SK-N-SH (cell line): ENCODE measurements around the gene STX18.

ENCODE experiments used
- EP300 ChIP-seq, 2 experiments: IDR thresholded peaks; 2 replicates each; pipeline versions ENCODE4 v1.4.0 to v1.6.1; 2012; ENCODE audit warnings: borderline replicate concordance in 1 of 2, low read depth in 1 of 2, low read length in 1 of 2
- EZH2phosphoT487 ChIP-seq: fragments of 200-600 bp; sonication (generic); IDR thresholded peaks from 2 replicates; pipeline ENCODE4 v1.6.1; 2017; ENCODE audit warnings: low read depth, mixed run types, mild to moderate bottlenecking, antibody characterized with exemption, moderate library complexity, borderline replicate concordance
- FOXM1 ChIP-seq: IDR thresholded peaks from 2 replicates; pipeline ENCODE4 v1.4.0; 2012; ENCODE audit warnings: low read depth, mild to moderate bottlenecking
- JUND ChIP-seq: IDR thresholded peaks from 2 replicates; pipeline ENCODE4 v1.4.0; 2012
- MEF2A ChIP-seq: IDR thresholded peaks from 2 replicates; pipeline ENCODE4 v1.4.0; 2012; ENCODE audit warnings: low read depth, borderline replicate concordance
- NFIC ChIP-seq: IDR thresholded peaks from 2 replicates; pipeline ENCODE4 v1.4.0; 2012; ENCODE audit warnings: borderline replicate concordance
- NRF1 ChIP-seq: IDR thresholded peaks from 2 replicates; pipeline ENCODE4 v1.6.1; 2012; ENCODE audit warnings: low read depth, mild to moderate bottlenecking, low read length
- POLR2AphosphoS5 ChIP-seq: IDR thresholded peaks from 2 replicates; pipeline ENCODE4 v1.6.1; 2012; ENCODE audit warnings: low read depth, low read length
- TEAD4 ChIP-seq: IDR thresholded peaks from 2 replicates; pipeline ENCODE4 v1.4.0; 2012; ENCODE audit warnings: mild to moderate bottlenecking, borderline replicate concordance; ENCODE audit not compliant: insufficient read depth
- USF2 ChIP-seq: fragments of 150-350 bp; IDR thresholded peaks from 2 replicates; pipeline ENCODE4 v1.6.1; 2017; ENCODE audit warnings: antibody characterized with exemption, low read length, low read depth, borderline replicate concordance
- TF ChIP-seq, protein P1 (sequence below): fragments of 150-350 bp; IDR thresholded peaks from 2 replicates; pipeline ENCODE4 v1.6.1; 2016; ENCODE audit warnings: mild to moderate bottlenecking, low read depth, low read length
- TF ChIP-seq, protein P2 (sequence below): fragments of 200-600 bp; sonication (generic); IDR thresholded peaks from 2 replicates; pipeline ENCODE4 v1.6.1; 2017; ENCODE audit warnings: antibody characterized with exemption, mild to moderate bottlenecking, moderate library complexity
- TF ChIP-seq, protein P3 (sequence below): IDR thresholded peaks from 2 replicates; pipeline ENCODE4; 2012

- TF ChIP-seq, protein P1, sequence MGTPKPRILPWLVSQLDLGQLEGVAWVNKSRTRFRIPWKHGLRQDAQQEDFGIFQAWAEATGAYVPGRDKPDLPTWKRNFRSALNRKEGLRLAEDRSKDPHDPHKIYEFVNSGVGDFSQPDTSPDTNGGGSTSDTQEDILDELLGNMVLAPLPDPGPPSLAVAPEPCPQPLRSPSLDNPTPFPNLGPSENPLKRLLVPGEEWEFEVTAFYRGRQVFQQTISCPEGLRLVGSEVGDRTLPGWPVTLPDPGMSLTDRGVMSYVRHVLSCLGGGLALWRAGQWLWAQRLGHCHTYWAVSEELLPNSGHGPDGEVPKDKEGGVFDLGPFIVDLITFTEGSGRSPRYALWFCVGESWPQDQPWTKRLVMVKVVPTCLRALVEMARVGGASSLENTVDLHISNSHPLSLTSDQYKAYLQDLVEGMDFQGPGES = no peak
- TF ChIP-seq, protein P2, sequence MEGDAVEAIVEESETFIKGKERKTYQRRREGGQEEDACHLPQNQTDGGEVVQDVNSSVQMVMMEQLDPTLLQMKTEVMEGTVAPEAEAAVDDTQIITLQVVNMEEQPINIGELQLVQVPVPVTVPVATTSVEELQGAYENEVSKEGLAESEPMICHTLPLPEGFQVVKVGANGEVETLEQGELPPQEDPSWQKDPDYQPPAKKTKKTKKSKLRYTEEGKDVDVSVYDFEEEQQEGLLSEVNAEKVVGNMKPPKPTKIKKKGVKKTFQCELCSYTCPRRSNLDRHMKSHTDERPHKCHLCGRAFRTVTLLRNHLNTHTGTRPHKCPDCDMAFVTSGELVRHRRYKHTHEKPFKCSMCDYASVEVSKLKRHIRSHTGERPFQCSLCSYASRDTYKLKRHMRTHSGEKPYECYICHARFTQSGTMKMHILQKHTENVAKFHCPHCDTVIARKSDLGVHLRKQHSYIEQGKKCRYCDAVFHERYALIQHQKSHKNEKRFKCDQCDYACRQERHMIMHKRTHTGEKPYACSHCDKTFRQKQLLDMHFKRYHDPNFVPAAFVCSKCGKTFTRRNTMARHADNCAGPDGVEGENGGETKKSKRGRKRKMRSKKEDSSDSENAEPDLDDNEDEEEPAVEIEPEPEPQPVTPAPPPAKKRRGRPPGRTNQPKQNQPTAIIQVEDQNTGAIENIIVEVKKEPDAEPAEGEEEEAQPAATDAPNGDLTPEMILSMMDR = peak; percentile 71
- TF ChIP-seq TEAD4 (no peak), NFIC (no peak), EZH2phosphoT487 (no peak), NRF1 (no peak), MEF2A (no peak), USF2 (no peak), EP300 (IDR thresholded peaks at IDR 0.05; ENCODE audit: borderline replicate concordance in 1 of 2, low read depth in 1 of 2, low read length in 1 of 2) (no peak), POLR2AphosphoS5 (no peak), FOXM1 (no peak), JUND (no peak)
- TF ChIP-seq, protein P3, sequence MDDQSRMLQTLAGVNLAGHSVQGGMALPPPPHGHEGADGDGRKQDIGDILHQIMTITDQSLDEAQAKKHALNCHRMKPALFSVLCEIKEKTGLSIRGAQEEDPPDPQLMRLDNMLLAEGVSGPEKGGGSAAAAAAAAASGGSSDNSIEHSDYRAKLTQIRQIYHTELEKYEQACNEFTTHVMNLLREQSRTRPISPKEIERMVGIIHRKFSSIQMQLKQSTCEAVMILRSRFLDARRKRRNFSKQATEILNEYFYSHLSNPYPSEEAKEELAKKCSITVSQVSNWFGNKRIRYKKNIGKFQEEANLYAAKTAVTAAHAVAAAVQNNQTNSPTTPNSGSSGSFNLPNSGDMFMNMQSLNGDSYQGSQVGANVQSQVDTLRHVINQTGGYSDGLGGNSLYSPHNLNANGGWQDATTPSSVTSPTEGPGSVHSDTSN = no peak
Measured at GRCh38 chr4:4519297-4519894, 22.5 kb downstream of the STX18 start.
